Uterus (tissue), 2 donors: ENCODE data around the gene MAPK8IP2.

Source experiments
- POLR2A ChIP-seq, 2 donors: fragments of 450-650 bp; IDR thresholded peaks; one replicate each; pipeline ENCODE4 v1.6.1; 2016; ENCODE audit warnings: antibody characterized with exemption in 2 of 2, mild to moderate bottlenecking in 1 of 2, moderate library complexity in 1 of 2
- TF ChIP-seq, protein P1 (sequence below), 4 experiments: fragments of 200-600 bp in 2 of 4; fragments of 450-650 bp in 2 of 4; sonication (generic) in 2 of 4; IDR thresholded peaks; one replicate each; pipeline ENCODE4 v1.5.1; 2016 to 2019; ENCODE audit warnings: antibody characterized with exemption in 4 of 4, mild to moderate bottlenecking in 2 of 4, moderate library complexity in 1 of 4

DNA sequence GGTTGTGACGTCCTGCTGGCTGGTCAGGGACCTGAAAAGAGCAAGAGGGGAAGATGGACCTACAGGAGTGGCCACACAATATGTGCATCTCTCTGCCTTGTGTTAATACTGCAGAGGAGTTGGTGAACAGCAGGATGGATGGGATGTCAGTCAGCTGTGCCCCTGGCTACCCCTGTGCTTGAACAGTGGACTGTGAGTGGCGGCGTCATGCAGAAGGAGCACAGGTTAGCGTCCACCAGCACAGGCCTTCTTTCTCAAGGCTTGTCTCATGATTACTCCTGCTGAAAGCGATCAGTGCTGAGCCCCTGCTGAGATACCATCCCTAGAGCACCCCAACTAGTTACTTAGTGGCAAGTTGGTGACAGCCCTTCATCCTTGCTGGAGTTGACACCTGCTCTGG is 14.2 kb upstream of the MAPK8IP2 start:
- no peak for TF ChIP-seq POLR2A (IDR thresholded peaks at IDR 0.05)
- TF ChIP-seq, protein P1, sequence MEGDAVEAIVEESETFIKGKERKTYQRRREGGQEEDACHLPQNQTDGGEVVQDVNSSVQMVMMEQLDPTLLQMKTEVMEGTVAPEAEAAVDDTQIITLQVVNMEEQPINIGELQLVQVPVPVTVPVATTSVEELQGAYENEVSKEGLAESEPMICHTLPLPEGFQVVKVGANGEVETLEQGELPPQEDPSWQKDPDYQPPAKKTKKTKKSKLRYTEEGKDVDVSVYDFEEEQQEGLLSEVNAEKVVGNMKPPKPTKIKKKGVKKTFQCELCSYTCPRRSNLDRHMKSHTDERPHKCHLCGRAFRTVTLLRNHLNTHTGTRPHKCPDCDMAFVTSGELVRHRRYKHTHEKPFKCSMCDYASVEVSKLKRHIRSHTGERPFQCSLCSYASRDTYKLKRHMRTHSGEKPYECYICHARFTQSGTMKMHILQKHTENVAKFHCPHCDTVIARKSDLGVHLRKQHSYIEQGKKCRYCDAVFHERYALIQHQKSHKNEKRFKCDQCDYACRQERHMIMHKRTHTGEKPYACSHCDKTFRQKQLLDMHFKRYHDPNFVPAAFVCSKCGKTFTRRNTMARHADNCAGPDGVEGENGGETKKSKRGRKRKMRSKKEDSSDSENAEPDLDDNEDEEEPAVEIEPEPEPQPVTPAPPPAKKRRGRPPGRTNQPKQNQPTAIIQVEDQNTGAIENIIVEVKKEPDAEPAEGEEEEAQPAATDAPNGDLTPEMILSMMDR (IDR thresholded peaks at IDR 0.05): no peak
